Fibroblast of villous mesenchyme (primary cell): ENCODE data around the gene GLRA1. TPM values are rescaled to one million over a fixed set of nuclear protein-coding genes. Genes with fewer than 3 reads are reported as not detected.

Source experiments
- DNase-seq: peaks from one replicate; pipeline ENCODE4 v3.0.0-alpha.2; 2010; ENCODE audit warnings: low read depth
- H3K4me3 ChIP-seq: 2 replicates; pipeline ENCODE4 v1.5.1; 2011; ENCODE audit warnings: low read depth, mild to moderate bottlenecking, low read length
- total RNA-seq: library from RNA; depleted of rRNA; stranded (reverse); fragments of >200 nt; gene quantifications from 2 replicates; pipeline ENCODE4 v1.2.3, GENCODE V29; 2012
- TF ChIP-seq, protein P1 (sequence below): IDR thresholded peaks from 2 replicates; pipeline ENCODE4 v1.5.1; 2012; ENCODE audit warnings: low read depth, mild to moderate bottlenecking, low read length; ENCODE audit not compliant: insufficient read depth

GLRA1 gene
- total RNA-seq, 1 donor, result not detected

DNA sequence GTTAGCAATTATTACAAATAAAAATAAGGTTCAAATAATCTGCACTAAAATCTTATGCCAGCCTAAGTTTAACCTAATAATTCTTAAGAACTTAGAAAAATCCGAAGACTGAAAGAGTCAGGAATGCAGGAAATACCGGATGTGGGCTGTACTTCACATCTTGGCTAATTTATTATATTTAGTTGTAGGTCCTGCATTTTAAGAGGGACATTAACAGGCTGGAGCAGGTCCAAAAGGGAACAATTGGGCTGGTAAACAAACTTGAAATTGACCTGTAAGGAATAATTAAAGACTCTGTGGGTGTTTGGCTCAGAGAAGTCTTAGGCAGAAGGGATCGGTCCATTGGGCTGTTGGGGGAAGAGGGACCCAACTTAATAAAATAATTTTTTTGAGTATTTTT is 18.4 kb downstream of the GLRA1 start:
- no peak for DNase-seq
- TF ChIP-seq, protein P1, sequence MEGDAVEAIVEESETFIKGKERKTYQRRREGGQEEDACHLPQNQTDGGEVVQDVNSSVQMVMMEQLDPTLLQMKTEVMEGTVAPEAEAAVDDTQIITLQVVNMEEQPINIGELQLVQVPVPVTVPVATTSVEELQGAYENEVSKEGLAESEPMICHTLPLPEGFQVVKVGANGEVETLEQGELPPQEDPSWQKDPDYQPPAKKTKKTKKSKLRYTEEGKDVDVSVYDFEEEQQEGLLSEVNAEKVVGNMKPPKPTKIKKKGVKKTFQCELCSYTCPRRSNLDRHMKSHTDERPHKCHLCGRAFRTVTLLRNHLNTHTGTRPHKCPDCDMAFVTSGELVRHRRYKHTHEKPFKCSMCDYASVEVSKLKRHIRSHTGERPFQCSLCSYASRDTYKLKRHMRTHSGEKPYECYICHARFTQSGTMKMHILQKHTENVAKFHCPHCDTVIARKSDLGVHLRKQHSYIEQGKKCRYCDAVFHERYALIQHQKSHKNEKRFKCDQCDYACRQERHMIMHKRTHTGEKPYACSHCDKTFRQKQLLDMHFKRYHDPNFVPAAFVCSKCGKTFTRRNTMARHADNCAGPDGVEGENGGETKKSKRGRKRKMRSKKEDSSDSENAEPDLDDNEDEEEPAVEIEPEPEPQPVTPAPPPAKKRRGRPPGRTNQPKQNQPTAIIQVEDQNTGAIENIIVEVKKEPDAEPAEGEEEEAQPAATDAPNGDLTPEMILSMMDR, result no peak
- H3K4me3 ChIP-seq, result no peak overlapping the region

DNA sequence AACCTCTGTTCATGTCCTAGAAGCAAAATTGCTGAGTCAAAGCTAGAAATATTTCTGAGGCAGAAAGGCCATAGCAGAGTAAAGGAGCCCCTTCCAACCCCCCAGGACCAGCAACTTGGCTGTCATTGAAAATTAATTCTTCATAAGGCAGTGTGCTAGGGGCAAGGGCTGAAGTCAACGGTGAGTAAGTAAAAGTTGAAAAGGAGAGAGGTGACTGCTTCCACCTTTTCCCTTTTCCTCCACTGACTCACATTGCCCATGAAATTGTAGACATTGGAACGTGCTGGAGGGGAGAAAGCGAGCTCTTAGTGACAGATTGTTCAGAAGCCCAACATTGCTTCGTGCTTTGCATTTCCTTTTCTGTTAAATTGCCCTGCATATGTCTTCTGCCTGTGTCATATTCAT is 19.1 kb downstream of the GLRA1 start:
- DNase-seq, result no peak
- TF ChIP-seq, protein P1, result no peak

DNA sequence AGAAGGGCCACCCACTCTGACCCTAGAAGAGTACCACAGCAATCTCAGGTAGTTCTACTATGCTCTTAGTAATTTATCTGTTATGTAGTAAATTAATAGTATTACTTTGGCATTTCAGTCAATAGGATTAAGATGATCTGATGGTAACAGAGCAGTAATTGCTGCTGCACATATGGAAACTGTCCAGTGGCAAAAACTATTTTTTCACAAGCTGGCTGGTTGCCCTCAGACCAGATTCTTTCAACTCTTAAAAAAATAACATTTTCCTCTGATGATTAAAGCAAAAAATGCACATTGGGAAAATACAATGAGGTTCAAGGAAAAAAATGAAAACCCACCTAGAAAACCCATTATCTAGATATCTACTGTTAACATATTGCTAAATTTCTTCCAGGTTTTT is 19.7 kb downstream of the GLRA1 start:
- no peak for DNase-seq
- H3K4me3 ChIP-seq, result no peak overlapping the region
- TF ChIP-seq, protein P1, result no peak

More for the DNA sequence above, 19.1 kb downstream of the GLRA1 start:
- no peak overlapping the region for H3K4me3 ChIP-seq

DNA sequence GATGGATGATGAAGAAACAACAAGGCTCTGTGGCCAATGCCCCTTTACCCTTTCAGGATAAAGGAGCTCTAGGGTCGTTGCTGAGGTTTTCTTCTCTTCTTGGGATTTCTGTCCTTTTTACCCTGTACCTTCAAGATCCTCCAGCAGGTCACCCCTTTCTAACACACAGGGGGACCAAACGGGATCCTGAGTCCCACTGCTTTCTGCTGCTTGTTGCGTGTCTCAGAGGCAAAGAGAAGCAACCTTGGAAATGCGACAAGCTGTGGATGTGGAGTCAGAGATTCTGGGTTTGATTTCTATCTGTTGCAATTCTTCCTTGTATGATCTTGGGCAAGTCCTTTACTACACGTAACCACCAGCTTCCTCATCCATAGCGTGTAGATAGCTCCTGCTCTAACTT is 20.5 kb downstream of the GLRA1 start:
- DNase-seq, result no peak
- TF ChIP-seq, protein P1, result no peak
- no peak overlapping the region for H3K4me3 ChIP-seq

DNA sequence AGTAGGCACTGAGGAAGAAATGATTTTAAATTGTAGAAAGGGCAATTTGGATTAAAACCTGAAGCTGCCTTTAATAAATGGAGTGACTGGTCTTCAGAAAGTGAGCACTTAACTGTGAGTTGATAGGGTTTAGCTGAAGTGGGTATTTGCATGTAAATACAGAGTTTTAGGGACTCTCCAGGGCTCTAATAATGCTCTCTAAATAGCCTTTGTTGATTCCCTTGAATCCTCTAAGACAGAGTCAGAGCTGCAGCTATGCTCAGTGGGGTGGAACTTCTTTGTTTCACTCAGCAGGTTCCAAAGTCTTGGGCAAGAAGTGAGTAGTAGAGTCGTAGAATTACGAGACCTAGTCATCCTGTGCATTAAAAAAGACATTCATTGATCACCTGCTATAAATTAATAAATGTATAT is 21.4 kb downstream of the GLRA1 start:
- TF ChIP-seq, protein P1, result no peak
- no peak for DNase-seq
- no peak overlapping the region for H3K4me3 ChIP-seq

DNA sequence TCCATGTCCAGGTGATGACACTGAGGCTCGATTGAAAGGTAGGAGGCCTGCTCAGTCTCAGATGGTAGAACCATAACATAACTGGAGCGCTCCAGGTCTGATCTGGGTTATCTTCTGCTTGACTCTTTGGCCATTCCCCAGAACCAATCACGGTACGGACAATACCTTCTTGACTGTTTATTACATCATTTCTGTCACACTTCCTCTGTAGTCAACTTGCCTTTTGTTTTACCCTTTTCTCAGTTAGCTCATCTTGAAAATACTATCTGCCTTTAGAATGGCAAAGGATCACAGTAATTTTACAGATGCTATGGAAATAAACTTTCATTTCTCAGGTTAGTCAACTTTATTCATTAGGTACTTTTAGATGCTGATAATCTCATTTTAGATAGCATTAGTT is 22.4 kb downstream of the GLRA1 start:
- no peak overlapping the region for H3K4me3 ChIP-seq
- TF ChIP-seq, protein P1, result no peak
- DNase-seq, result no peak

DNA sequence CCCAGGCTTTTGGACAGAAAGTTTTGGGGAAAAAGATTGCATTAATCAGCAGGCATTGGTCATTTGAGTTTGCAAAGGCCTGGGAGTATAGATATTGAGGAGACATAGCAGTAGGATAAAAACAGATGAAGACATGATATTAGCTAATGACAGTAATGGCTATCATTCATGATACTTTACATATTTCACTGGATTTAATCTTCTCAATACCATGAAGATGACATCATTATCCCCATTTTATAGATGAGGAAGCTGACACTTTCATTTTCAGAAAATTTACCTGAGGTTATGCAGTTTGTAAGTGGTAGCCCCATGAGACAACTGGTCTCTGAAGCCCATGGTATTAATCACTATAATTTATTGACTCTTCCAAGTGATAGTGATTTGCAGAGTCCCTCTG is 23.0 kb downstream of the GLRA1 start:
- TF ChIP-seq, protein P1, result no peak
- DNase-seq, result no peak
- H3K4me3 ChIP-seq, result no peak overlapping the region
